ENCODE measurements around the gene NEGR1. TPM values are rescaled to one million over a fixed set of nuclear protein-coding genes. Genes with fewer than 3 reads are reported as not detected.

NEGR1 gene
- total and polyA plus RNA-seq, 2 donors (not counting 3 experiments of a cell fraction or from before 2014, with no cell fraction given), result 6.8 to 21.8 TPM

DNA sequence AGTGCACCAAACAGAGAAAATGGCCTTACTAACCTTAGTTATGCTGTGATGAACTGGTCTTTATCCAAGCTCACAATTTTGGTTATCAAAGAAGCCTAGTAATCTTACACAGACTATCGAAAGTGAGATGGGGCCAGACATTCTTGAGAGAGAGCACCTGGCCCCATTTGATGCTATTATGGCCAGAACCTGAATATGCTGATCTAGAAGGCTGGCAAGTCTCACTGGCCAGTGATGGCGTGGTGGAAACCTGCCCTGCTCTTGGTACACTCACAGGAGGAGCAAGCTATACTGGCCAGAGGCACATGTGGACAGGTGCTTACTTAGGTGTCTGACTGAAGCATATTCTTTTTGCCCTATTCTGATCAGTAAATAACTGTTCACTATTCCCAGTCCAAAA is 843.7 kb downstream of the NEGR1 start:
- H3K4me1 ChIP-seq (ENCODE audit: control insufficient read depth, extremely low read depth, insufficient read depth, low read length), result no peaks in the 10 kb centered on the region
- no peak for TF ChIP-seq JUN (IDR thresholded peaks at IDR 0.05; ENCODE audit: borderline replicate concordance, insufficient read depth, insufficient read length, low read depth)
- TF ChIP-seq CTCF (IDR thresholded peaks at IDR 0.05; ENCODE audit: extremely low read depth in 1 of 2, insufficient read depth in 1 of 2, low read depth in 1 of 2, low read length in 2 of 2), result no peak
- no peak for TF ChIP-seq FOS (IDR thresholded peaks at IDR 0.05; ENCODE audit: borderline replicate concordance, insufficient read depth, low read length)
- no peak for TF ChIP-seq MYC (IDR thresholded peaks at IDR 0.05; ENCODE audit: low read depth, low read length)
- no peak for TF ChIP-seq GATA2 (IDR thresholded peaks at IDR 0.05; ENCODE audit: insufficient read depth, insufficient read length, low read depth, low read length)
- TF ChIP-seq POLR2A (IDR thresholded peaks at IDR 0.05; ENCODE audit: low read depth, low read length), result no peak
- no peak for TF ChIP-seq EZH2 (IDR thresholded peaks at IDR 0.05; ENCODE audit: borderline replicate concordance, low read depth, low read length, severe bottlenecking)
- no peak for TF ChIP-seq MAX (IDR thresholded peaks at IDR 0.05; ENCODE audit: insufficient read depth, insufficient read length)
- no peak for TF ChIP-seq POLR2AphosphoS5 (IDR thresholded peaks at IDR 0.05; ENCODE audit: insufficient read depth, low read depth, low read length)
- BruUV-seq (replicated peaks), result no TSS peak
- H3K9me1 ChIP-seq (replicated peaks; ENCODE audit: control insufficient read depth, extremely low read depth, insufficient read depth, low read length), result no peaks in the 10 kb centered on the region
- no peak overlapping the region for H3K27ac ChIP-seq (ENCODE audit: insufficient read depth, low read depth, low read length)
- dilution Hi-C loops (cut with MboI; ENCODE audit: extremely low pct_ligation_motif_present, low sequenced_read_pairs), result no loop called here
- no peak overlapping the region for H2AFZ ChIP-seq (ENCODE audit: low read depth, low read length)
- H3K36me3 ChIP-seq (ENCODE audit: control insufficient read depth in 2 of 2, extremely low read depth in 1 of 2, insufficient read depth in 2 of 2, low read length in 2 of 2), result no peaks in the 10 kb centered on the region
- no peaks in the 10 kb centered on the region for H3K27me3 ChIP-seq (ENCODE audit: control insufficient read depth in 2 of 2, insufficient read depth in 2 of 2, low read length in 2 of 2)
- POLR2A ChIA-PET, result no interaction called here
- CTCF ChIA-PET, result interaction anchor here (2.3 kb wide), 1 partner anchor 12 kb away, joined by 6 read pairs; no protein-coding TSS in a partner anchor
- H4K20me1 ChIP-seq (replicated peaks; ENCODE audit: control insufficient read depth, extremely low read depth, insufficient read depth, low read length), result no peaks in the 10 kb centered on the region
- H3K9me3 ChIP-seq (replicated peaks; ENCODE audit: control insufficient read depth, insufficient read depth, low read length), result no peaks in the 10 kb centered on the region
- no peak for DNase-seq (ENCODE audit: low read depth, low spot score)
- H3K79me2 ChIP-seq (ENCODE audit: control insufficient read depth, insufficient read depth, low read length), result no peaks in the 10 kb centered on the region
- intact Hi-C loops (cut with micrococcal nuclease), result no loop called here
- H3K9ac ChIP-seq (replicated peaks; ENCODE audit: extremely low read depth, insufficient read depth, low read length), result no peak overlapping the region
- no peak for FAIRE-seq
- no peak overlapping the region for H3K4me2 ChIP-seq (ENCODE audit: insufficient read depth, low read length)
- no peak overlapping the region for H3K4me3 ChIP-seq (replicated peaks in 1 of 3; ENCODE audit: insufficient read depth in 1 of 3, low read depth in 1 of 3, low read length in 3 of 3)
